Neural cell (in vitro differentiated cells): ENCODE results near the gene S1PR1.

Experiments used
- CTCF ChIP-seq: fragments of 450-650 bp; IDR thresholded peaks from 2 replicates; pipeline ENCODE4 v1.5.1; 2014; ENCODE audit warnings: antibody characterized with exemption, mild to moderate bottlenecking, moderate library complexity; ENCODE audit not compliant: poor library complexity, severe bottlenecking
- EP300 ChIP-seq: fragments of 450-650 bp; conservative IDR thresholded peaks from 2 replicates; pipeline ENCODE4 v1.6.1; 2014; ENCODE audit warnings: antibody characterized with exemption, mild to moderate bottlenecking, moderate library complexity; ENCODE audit not compliant: poor library complexity, severe bottlenecking
- EZH2 ChIP-seq: fragments of 200-600, 300-800 bp; shearing (Covaris generic), sonication (generic); IDR thresholded peaks from 2 replicates; pipeline ENCODE4 v1.6.1; 2014; ENCODE audit warnings: antibody characterized with exemption, low read length, borderline replicate concordance, mild to moderate bottlenecking; ENCODE audit not compliant: insufficient read depth, poor library complexity, severe bottlenecking
- MXI1 ChIP-seq: fragments of 450-650 bp; conservative IDR thresholded peaks from 2 replicates; pipeline ENCODE4 v1.6.1; 2014; ENCODE audit warnings: antibody characterized with exemption, mild to moderate bottlenecking; ENCODE audit not compliant: poor library complexity, severe bottlenecking
- POLR2AphosphoS5 ChIP-seq: IDR thresholded peaks from 2 replicates; pipeline ENCODE4 v1.6.1; 2012
- RAD21 ChIP-seq: fragments of 450-650 bp; conservative IDR thresholded peaks from 2 replicates; pipeline ENCODE4 v1.6.1; 2014; ENCODE audit warnings: antibody characterized with exemption, mild to moderate bottlenecking, moderate library complexity
- TAF1 ChIP-seq: IDR thresholded peaks from 2 replicates; pipeline ENCODE4 v1.6.1; 2012; ENCODE audit warnings: low read depth

GRCh38 chr1:101205457-101205856 lies 31.4 kb upstream of the S1PR1 start:
- TF ChIP-seq EP300 (no peak), CTCF (no peak), MXI1 (no peak), RAD21 (no peak), POLR2AphosphoS5 (no peak), EZH2 (no peak), TAF1 (no peak)
